Fibroblast of upper back skin (primary cell): Measurements from ENCODE around the gene PCDHA6.
"Not testable (repeated sequence)": the region's sequence is repeated elsewhere in the genome, so short reads cannot be mapped to it uniquely, and the experiment has no call there.

ENCODE experiments used
- DNase-seq: peaks from one replicate; pipeline ENCODE4 v3.0.0-alpha.2; 2013

Gene PCDHA6

DNA sequence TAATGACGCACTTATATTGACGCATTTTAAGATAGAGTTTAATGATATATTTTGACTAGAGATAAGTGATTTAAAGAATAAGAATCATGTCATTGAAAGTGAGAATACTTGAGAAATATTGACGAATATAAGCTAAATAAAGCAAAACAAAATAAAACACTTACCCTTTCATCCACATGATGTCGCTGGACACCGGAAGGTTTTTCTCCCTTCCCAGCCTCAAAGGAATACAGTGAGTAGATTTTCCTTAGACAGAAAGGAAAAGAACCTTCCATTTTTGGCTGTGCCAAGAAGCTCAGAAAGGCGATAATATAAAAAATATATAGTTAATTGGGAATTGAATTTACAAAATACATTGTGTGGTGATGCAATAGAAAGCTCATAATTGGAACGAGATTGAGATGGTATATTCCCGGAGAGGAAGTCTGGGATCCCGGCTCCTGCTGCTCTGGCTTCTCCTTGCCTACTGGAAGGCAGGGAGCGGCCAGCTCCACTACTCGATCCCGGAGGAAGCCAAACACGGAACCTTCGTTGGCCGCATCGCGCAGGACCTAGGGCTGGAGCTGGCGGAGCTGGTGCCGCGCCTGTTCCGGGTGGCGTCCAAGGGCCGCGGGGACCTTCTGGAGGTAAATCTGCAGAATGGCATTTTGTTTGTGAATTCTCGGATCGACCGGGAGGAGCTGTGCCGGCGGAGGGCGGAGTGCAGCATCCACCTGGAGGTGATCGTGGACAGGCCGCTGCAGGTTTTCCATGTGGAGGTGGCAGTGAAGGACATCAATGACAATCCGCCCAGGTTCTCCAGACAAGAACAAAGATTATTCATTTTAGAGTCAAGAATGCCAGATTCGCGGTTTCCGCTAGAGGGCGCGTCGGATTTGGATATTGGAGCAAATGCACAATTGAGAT lies 6.1 kb upstream of the PCDHA6 start, which contains the start of gene PCDHA5:
TSS of gene PCDHA5 (plus strand) at position 239 of the 906 bp plus-strand sequence.
- DNase-seq, result no peak

DNA sequence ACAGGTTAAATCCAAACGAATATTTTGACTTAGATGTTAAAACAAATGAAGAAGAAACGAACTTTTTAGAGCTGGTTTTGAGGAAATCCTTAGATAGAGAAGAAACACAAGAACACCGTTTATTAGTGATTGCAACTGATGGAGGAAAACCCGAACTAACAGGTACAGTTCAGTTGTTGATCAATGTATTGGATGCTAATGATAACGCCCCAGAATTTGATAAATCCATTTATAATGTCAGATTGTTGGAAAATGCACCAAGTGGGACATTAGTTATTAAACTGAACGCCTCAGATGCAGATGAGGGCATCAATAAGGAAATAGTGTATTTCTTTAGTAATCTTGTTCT lies 5.5 kb upstream of the PCDHA6 start:
- no peak for DNase-seq

GRCh38 chr5:140822969-140823368 lies 4.8 kb upstream of the PCDHA6 start:
- not testable (repeated sequence) for DNase-seq

DNA sequence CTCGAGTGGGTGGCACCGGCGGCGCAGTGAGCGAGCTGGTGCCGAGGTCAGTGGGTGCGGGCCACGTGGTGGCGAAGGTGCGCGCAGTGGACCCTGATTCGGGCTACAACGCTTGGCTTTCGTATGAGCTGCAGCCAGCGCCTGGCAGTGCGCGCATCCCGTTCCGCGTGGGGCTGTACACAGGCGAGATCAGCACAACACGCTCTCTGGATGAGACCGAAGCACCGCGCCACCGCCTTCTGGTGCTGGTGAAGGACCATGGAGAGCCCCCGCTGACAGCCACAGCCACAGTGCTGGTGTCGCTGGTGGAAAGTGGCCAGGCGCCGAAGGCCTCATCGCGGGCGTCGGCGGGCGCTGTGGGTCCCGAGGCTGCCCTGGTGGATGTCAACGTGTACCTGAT lies 4.3 kb upstream of the PCDHA6 start:
- DNase-seq, result no peak

DNA sequence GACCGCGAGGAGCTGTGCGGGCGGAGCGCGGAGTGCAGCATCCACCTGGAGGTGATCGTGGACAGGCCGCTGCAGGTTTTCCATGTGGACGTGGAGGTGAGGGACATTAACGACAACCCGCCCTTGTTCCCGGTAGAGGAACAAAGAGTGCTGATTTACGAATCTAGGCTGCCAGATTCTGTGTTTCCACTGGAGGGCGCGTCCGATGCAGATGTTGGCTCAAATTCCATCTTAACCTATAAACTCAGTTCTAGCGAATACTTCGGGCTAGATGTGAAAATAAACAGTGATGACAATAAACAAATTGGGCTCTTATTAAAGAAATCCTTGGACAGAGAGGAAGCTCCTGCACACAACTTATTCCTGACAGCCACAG lies 590 bp downstream of the PCDHA6 start:
- DNase-seq, result no peak

DNA sequence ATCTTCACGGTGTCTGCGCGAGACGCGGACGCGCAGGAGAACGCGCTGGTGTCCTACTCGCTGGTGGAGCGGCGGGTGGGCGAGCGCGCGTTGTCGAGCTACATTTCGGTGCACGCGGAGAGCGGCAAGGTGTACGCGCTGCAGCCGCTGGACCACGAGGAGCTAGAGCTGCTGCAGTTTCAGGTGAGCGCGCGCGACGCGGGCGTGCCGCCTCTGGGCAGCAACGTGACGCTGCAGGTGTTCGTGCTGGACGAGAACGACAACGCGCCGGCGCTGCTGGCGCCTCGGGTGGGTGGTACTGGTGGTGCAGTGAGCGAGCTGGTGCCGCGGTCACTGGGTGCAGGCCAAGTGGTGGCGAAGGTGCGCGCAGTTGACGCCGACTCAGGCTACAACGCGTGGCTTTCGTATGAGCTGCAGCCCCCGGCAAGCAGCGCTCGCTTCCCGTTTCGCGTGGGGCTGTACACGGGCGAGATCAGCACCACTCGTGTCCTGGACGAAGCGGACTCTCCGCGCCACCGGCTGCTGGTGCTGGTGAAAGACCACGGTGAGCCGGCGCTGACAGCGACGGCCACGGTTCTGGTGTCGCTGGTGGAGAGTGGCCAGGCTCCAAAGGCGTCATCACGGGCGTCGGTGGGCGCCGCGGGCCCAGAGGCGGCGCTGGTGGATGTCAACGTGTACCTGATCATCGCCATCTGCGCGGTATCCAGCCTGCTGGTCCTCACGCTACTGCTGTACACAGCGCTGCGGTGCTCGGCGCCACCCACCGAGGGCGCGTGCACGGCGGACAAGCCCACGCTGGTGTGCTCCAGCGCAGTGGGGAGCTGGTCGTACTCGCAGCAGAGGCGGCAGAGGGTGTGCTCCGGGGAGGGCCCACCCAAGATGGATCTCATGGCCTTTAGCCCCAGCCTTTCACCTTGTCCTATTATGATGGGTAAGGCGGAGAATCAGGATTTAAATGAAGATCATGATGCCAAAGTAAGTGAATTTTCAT lies 2.0 kb downstream of the PCDHA6 start:
- DNase-seq, result not testable (repeated sequence)

- DNase-seq, result peak; percentile 21
These were observed 6.2 kb downstream of the PCDHA6 start, which contains the start of gene PCDHA7 for GRCh38 chr5:140833993-140834392. Gene PCDHA7 (plus strand): TSS chr5:140834269. CDS start chr5:140834384, 115 bp downstream.

GRCh38 chr5:140834439-140835008 lies 6.8 kb downstream of the PCDHA6 start:
- DNase-seq, result not testable (repeated sequence)

- DNase-seq, result no peak
These were observed 8.1 kb downstream of the PCDHA6 start for GRCh38 chr5:140835622-140836510.

GRCh38 chr5:140840978-140841962 lies 13.5 kb downstream of the PCDHA6 start, which contains the start of gene PCDHA8:
Gene PCDHA8 (plus strand): TSS chr5:140841187. CDS start chr5:140841322, 135 bp downstream.
- no peak for DNase-seq

GRCh38 chr5:140842798-140843733 lies 15.3 kb downstream of the PCDHA6 start:
- DNase-seq, result no peak

- DNase-seq, result not testable (repeated sequence)
These were observed 20.7 kb downstream of the PCDHA6 start, which contains the start of gene PCDHA9 for GRCh38 chr5:140848139-140849102. Gene PCDHA9 (plus strand): TSS chr5:140848382. CDS start chr5:140848496, 114 bp downstream.

DNA sequence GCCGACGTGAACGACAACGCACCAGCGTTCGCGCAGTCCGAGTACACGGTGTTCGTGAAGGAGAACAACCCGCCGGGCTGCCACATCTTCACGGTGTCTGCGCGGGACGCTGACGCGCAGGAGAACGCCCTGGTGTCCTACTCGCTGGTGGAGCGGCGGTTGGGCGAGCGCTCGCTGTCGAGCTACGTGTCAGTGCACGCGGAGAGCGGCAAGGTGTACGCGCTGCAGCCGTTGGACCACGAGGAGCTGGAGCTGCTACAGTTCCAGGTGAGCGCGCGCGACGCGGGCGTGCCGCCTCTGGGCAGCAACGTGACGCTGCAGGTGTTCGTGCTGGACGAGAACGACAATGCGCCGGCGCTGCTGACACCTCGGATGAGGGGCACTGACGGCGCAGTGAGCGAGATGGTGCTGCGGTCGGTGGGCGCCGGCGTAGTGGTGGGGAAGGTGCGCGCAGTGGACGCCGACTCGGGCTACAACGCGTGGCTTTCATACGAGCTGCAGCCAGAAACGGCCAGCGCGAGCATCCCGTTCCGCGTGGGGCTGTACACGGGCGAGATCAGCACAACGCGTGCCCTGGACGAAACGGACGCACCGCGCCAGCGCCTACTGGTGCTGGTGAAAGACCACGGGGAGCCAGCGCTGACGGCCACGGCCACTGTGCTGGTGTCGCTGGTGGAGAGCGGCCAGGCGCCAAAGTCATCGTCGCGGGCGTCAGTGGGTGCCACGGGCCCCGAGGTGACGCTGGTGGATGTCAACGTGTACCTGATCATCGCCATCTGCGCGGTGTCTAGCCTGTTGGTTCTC lies 22.3 kb downstream of the PCDHA6 start:
- not testable (repeated sequence) for DNase-seq

DNA sequence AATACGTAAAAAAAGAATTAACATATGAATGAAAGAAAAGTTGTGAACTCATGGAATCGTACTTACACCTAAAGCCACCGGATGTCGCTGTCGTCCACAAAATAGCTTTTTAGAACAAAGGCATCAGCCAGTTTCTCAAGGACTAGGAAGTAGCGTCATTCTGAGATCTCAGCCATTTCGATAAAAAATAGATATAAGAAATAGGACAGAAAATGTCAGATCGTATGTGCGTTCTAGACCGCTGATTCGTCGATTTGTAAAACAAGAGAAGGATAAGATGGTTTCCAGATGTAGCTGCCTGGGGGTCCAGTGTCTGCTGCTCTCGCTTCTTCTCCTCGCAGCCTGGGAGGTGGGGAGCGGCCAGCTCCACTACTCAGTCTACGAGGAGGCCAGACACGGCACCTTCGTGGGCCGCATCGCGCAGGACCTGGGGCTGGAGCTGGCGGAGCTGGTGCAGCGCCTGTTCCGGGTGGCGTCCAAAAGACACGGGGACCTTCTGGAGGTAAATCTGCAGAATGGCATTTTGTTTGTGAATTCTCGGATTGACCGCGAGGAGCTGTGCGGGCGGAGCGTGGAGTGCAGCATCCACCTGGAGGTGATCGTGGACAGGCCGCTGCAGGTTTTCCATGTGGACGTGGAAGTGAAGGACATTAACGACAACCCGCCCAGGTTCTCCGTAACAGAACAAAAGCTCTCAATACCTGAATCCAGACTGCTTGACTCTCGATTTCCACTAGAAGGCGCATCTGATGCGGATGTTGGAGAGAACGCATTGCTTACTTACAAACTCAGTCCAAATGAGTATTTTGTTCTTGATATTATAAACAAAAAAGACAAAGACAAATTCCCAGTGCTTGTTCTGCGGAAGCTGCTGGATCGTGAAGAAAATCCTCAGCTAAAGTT lies 28.3 kb downstream of the PCDHA6 start, which contains the start of gene PCDHA10:
TSS of gene PCDHA10 (plus strand) at position 126 of the 903 bp plus-strand sequence. CDS start at position 278, 152 bp downstream.
- DNase-seq, result no peak

- DNase-seq, result no peak
These were observed 29.6 kb downstream of the PCDHA6 start for GRCh38 chr5:140857177-140857986.
